HepG2 (cell line): ENCODE measurements around the gene CCDC181.

ENCODE experiments used
- EED ChIP-seq: sonication (generic); formaldehyde crosslinking; IDR thresholded peaks from 2 replicates; pipeline ENCODE4 v1.5.0; 2020; ENCODE audit warnings: mild to moderate bottlenecking, missing genetic modification reagents
- HNRNPUL1 ChIP-seq: fragments of 200-400 bp; formaldehyde crosslinking; IDR thresholded peaks from 2 replicates; pipeline ENCODE4 v1.6.1; 2017; ENCODE audit warnings: low read depth, mild to moderate bottlenecking, low read length, moderate library complexity
- KDM1A ChIP-seq: IDR thresholded peaks from 2 replicates; pipeline ENCODE4 v1.6.1; 2016; ENCODE audit warnings: missing compliant biosample characterization
- NFYB ChIP-seq: sonication (generic); formaldehyde crosslinking; IDR thresholded peaks from 2 replicates; pipeline ENCODE4 v1.4.0; 2020; ENCODE audit warnings: missing genetic modification reagents
- PHF21A ChIP-seq: sonication (generic); formaldehyde crosslinking; IDR thresholded peaks from 2 replicates; pipeline ENCODE4 v1.5.0; 2020; ENCODE audit warnings: mild to moderate bottlenecking, missing genetic modification reagents
- POLR2A ChIP-seq, 2 experiments: IDR thresholded peaks; 2 replicates each; pipeline ENCODE4 v1.6.1; 2011; ENCODE audit warnings: low read depth in 2 of 2, low read length in 2 of 2, mild to moderate bottlenecking in 1 of 2, moderate library complexity in 1 of 2; ENCODE audit not compliant: insufficient read depth in 1 of 2
- ZFP82 ChIP-seq: sonication (generic); formaldehyde crosslinking; IDR thresholded peaks from 2 replicates; pipeline ENCODE4 v1.5.1; 2020; ENCODE audit warnings: mild to moderate bottlenecking, missing genetic modification reagents, borderline replicate concordance
- ZFX ChIP-seq: sonication (generic); formaldehyde crosslinking; IDR thresholded peaks from 2 replicates; pipeline ENCODE4 v1.4.0; 2020; ENCODE audit warnings: mild to moderate bottlenecking, low read depth, missing genetic modification reagents, moderate library complexity
- ZNF274 ChIP-seq: sonication (generic); formaldehyde crosslinking; IDR thresholded peaks from 2 replicates; pipeline ENCODE4 v1.5.1; 2020; ENCODE audit warnings: mild to moderate bottlenecking, missing genetic modification reagents
- TF ChIP-seq, protein P1 (sequence below): sonication (generic); formaldehyde crosslinking; IDR thresholded peaks from 2 replicates; pipeline ENCODE4 v1.5.0; 2020; ENCODE audit warnings: mild to moderate bottlenecking, missing genetic modification reagents, moderate library complexity
- TF ChIP-seq, protein P2 (sequence below): sonication (generic); formaldehyde crosslinking; IDR thresholded peaks from 2 replicates; pipeline ENCODE4 v1.4.0; 2020; ENCODE audit warnings: missing genetic modification reagents
- TF ChIP-seq, protein P3 (sequence below): sonication (generic); formaldehyde crosslinking; IDR thresholded peaks from 2 replicates; pipeline ENCODE4 v1.4.0; 2020; ENCODE audit warnings: missing genetic modification reagents
- TF ChIP-seq, protein P4 (sequence below): sonication (generic); formaldehyde crosslinking; IDR thresholded peaks from 2 replicates; pipeline ENCODE4 v1.8.1; 2023; ENCODE audit warnings: missing genetic modification reagents, inconsistent platforms, borderline replicate concordance

DNA sequence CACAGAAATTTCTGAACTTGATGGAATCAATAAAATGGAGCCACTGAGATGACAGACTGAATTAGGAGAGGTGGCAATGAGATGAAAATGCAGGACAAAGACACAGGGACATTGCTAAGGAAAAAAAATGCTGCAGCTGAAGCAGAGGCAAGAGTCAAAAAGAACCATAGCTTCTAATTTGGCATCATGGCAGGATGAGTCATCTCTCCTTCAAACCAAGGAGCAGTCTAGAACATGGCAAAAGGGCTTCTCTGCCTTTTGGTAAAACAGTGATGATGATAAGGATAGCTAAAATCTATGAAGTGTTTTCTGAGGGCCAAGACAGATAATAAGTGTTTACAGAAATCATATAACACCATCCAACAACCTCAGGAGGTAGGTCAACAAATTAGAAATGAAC is 41.7 kb upstream of the CCDC181 start:
- TF ChIP-seq, protein P1, sequence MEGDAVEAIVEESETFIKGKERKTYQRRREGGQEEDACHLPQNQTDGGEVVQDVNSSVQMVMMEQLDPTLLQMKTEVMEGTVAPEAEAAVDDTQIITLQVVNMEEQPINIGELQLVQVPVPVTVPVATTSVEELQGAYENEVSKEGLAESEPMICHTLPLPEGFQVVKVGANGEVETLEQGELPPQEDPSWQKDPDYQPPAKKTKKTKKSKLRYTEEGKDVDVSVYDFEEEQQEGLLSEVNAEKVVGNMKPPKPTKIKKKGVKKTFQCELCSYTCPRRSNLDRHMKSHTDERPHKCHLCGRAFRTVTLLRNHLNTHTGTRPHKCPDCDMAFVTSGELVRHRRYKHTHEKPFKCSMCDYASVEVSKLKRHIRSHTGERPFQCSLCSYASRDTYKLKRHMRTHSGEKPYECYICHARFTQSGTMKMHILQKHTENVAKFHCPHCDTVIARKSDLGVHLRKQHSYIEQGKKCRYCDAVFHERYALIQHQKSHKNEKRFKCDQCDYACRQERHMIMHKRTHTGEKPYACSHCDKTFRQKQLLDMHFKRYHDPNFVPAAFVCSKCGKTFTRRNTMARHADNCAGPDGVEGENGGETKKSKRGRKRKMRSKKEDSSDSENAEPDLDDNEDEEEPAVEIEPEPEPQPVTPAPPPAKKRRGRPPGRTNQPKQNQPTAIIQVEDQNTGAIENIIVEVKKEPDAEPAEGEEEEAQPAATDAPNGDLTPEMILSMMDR: no peak
- TF ChIP-seq EED (CRISPR knock-in tag) (no peak), ZNF274 (CRISPR knock-in tag) (no peak), ZFP82 (CRISPR knock-in tag) (no peak), HNRNPUL1 (no peak), PHF21A (no peak), ZFX (CRISPR knock-in tag) (no peak), POLR2A (IDR thresholded peaks at IDR 0.05; ENCODE audit: insufficient read depth in 1 of 2, low read depth in 2 of 2, low read length in 2 of 2) (no peak), NFYB (no peak), KDM1A (CRISPR knock-in tag) (no peak)
- TF ChIP-seq, protein P2, sequence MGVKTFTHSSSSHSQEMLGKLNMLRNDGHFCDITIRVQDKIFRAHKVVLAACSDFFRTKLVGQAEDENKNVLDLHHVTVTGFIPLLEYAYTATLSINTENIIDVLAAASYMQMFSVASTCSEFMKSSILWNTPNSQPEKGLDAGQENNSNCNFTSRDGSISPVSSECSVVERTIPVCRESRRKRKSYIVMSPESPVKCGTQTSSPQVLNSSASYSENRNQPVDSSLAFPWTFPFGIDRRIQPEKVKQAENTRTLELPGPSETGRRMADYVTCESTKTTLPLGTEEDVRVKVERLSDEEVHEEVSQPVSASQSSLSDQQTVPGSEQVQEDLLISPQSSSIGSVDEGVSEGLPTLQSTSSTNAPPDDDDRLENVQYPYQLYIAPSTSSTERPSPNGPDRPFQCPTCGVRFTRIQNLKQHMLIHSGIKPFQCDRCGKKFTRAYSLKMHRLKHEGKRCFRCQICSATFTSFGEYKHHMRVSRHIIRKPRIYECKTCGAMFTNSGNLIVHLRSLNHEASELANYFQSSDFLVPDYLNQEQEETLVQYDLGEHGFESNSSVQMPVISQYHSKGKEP (CRISPR knock-in tag): no peak
- TF ChIP-seq, protein P3, sequence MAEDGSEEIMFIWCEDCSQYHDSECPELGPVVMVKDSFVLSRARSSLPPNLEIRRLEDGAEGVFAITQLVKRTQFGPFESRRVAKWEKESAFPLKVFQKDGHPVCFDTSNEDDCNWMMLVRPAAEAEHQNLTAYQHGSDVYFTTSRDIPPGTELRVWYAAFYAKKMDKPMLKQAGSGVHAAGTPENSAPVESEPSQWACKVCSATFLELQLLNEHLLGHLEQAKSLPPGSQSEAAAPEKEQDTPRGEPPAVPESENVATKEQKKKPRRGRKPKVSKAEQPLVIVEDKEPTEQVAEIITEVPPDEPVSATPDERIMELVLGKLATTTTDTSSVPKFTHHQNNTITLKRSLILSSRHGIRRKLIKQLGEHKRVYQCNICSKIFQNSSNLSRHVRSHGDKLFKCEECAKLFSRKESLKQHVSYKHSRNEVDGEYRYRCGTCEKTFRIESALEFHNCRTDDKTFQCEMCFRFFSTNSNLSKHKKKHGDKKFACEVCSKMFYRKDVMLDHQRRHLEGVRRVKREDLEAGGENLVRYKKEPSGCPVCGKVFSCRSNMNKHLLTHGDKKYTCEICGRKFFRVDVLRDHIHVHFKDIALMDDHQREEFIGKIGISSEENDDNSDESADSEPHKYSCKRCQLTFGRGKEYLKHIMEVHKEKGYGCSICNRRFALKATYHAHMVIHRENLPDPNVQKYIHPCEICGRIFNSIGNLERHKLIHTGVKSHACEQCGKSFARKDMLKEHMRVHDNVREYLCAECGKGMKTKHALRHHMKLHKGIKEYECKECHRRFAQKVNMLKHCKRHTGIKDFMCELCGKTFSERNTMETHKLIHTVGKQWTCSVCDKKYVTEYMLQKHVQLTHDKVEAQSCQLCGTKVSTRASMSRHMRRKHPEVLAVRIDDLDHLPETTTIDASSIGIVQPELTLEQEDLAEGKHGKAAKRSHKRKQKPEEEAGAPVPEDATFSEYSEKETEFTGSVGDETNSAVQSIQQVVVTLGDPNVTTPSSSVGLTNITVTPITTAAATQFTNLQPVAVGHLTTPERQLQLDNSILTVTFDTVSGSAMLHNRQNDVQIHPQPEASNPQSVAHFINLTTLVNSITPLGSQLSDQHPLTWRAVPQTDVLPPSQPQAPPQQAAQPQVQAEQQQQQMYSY: no peak
- TF ChIP-seq, protein P4, sequence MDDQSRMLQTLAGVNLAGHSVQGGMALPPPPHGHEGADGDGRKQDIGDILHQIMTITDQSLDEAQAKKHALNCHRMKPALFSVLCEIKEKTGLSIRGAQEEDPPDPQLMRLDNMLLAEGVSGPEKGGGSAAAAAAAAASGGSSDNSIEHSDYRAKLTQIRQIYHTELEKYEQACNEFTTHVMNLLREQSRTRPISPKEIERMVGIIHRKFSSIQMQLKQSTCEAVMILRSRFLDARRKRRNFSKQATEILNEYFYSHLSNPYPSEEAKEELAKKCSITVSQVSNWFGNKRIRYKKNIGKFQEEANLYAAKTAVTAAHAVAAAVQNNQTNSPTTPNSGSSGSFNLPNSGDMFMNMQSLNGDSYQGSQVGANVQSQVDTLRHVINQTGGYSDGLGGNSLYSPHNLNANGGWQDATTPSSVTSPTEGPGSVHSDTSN (CRISPR knock-in tag): no peak
